Neural cell (in vitro differentiated cells): Measurements from ENCODE around the gene TNS2.

Experiments used
- EP300 ChIP-seq: fragments of 450-650 bp; conservative IDR thresholded peaks from 2 replicates; pipeline ENCODE4 v1.6.1; 2014; ENCODE audit warnings: antibody characterized with exemption, mild to moderate bottlenecking, moderate library complexity; ENCODE audit not compliant: poor library complexity, severe bottlenecking
- EZH2 ChIP-seq: fragments of 200-600, 300-800 bp; shearing (Covaris generic), sonication (generic); IDR thresholded peaks from 2 replicates; pipeline ENCODE4 v1.6.1; 2014; ENCODE audit warnings: antibody characterized with exemption, low read length, borderline replicate concordance, mild to moderate bottlenecking; ENCODE audit not compliant: insufficient read depth, poor library complexity, severe bottlenecking
- RAD21 ChIP-seq: fragments of 450-650 bp; conservative IDR thresholded peaks from 2 replicates; pipeline ENCODE4 v1.6.1; 2014; ENCODE audit warnings: antibody characterized with exemption, mild to moderate bottlenecking, moderate library complexity
- TAF1 ChIP-seq: IDR thresholded peaks from 2 replicates; pipeline ENCODE4 v1.6.1; 2012; ENCODE audit warnings: low read depth
- TF ChIP-seq, protein P1 (sequence below): fragments of 450-650 bp; IDR thresholded peaks from 2 replicates; pipeline ENCODE4 v1.5.1; 2014; ENCODE audit warnings: antibody characterized with exemption, mild to moderate bottlenecking, moderate library complexity; ENCODE audit not compliant: poor library complexity, severe bottlenecking

GRCh38 chr12:53048780-53049401, 974 bp upstream of the TNS2 start:
- TF ChIP-seq, protein P1, sequence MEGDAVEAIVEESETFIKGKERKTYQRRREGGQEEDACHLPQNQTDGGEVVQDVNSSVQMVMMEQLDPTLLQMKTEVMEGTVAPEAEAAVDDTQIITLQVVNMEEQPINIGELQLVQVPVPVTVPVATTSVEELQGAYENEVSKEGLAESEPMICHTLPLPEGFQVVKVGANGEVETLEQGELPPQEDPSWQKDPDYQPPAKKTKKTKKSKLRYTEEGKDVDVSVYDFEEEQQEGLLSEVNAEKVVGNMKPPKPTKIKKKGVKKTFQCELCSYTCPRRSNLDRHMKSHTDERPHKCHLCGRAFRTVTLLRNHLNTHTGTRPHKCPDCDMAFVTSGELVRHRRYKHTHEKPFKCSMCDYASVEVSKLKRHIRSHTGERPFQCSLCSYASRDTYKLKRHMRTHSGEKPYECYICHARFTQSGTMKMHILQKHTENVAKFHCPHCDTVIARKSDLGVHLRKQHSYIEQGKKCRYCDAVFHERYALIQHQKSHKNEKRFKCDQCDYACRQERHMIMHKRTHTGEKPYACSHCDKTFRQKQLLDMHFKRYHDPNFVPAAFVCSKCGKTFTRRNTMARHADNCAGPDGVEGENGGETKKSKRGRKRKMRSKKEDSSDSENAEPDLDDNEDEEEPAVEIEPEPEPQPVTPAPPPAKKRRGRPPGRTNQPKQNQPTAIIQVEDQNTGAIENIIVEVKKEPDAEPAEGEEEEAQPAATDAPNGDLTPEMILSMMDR = no peak
- no peak for TF ChIP-seq RAD21
- no peak for TF ChIP-seq EZH2
- no peak for TF ChIP-seq EP300
- no peak for TF ChIP-seq TAF1
